Measurements from ENCODE around the gene SIPA1L2.

The SIPA1L2 gene

DNA sequence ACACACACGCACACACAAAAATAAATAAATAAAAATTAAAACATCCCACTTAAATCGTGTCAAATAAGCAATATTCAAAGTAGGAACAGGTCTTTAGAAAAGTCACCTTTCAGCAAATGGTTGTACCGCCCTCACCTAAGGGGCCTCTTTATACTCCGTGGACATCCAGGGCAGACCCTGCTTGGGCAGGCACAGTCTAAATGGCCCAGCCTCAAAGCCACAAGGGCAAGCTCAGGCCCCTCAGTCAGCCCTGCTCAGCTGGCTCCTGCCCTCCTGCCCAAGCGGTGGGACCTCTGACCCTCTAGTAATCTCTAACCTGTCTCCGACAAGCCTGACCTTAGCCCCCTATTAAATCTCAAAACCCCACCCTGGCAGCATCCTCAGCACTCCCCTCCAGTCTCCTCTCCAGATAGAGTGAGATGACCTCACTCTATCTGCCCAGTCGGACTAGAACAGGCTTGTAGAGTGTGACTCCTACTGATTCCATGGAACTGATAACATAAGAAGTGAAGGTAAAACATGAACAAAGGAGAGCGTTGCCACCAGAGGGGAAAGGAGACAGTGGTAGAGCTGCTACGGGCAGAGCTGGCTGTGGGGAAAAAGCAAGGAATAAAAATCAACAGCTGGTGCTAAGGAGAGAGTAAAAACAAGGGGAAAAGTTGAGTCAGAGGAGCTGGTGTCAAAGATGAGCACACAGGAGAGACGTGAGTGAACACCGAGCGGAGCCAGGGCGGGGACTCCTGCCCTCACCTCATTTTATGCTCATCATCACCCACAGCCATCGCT lies 36.0 kb downstream of the SIPA1L2 start (continued):
- TF ChIP-seq, protein P1, sequence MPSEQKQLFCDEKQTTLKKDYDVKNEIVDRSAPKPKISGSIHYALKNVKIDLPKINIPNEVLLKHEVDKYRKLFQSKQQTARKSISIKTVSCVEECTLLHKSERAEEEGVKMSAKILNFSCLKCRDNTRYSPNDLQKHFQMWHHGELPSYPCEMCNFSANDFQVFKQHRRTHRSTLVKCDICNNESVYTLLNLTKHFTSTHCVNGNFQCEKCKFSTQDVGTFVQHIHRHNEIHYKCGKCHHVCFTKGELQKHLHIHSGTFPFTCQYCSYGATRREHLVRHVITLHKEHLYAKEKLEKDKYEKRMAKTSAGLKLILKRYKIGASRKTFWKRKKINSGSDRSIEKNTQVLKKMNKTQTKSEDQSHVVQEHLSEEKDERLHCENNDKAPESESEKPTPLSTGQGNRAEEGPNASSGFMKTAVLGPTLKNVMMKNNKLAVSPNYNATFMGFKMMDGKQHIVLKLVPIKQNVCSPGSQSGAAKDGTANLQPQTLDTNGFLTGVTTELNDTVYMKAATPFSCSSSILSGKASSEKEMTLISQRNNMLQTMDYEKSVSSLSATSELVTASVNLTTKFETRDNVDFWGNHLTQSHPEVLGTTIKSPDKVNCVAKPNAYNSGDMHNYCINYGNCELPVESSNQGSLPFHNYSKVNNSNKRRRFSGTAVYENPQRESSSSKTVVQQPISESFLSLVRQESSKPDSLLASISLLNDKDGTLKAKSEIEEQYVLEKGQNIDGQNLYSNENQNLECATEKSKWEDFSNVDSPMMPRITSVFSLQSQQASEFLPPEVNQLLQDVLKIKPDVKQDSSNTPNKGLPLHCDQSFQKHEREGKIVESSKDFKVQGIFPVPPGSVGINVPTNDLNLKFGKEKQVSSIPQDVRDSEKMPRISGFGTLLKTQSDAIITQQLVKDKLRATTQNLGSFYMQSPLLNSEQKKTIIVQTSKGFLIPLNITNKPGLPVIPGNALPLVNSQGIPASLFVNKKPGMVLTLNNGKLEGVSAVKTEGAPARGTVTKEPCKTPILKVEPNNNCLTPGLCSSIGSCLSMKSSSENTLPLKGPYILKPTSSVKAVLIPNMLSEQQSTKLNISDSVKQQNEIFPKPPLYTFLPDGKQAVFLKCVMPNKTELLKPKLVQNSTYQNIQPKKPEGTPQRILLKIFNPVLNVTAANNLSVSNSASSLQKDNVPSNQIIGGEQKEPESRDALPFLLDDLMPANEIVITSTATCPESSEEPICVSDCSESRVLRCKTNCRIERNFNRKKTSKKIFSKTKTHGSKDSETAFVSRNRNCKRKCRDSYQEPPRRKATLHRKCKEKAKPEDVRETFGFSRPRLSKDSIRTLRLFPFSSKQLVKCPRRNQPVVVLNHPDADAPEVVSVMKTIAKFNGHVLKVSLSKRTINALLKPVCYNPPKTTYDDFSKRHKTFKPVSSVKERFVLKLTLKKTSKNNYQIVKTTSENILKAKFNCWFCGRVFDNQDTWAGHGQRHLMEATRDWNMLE (tag by site-specific recombination; conservative IDR thresholded peaks at IDR 0.05; ENCODE audit: low read depth) = peak; percentile 11; the same call in 1 of the 2 replicates
- peak; percentile 80 for TF ChIP-seq SP7 (tag by site-specific recombination; IDR thresholded peaks at IDR 0.05)
- no peak for TF ChIP-seq ZNF510 (tag by site-specific recombination; IDR thresholded peaks at IDR 0.05; ENCODE audit: insufficient replicate concordance)
- peak; percentile 76 for TF ChIP-seq ZNF629 (tag by site-specific recombination; IDR thresholded peaks at IDR 0.05)
- no peak for TF ChIP-seq ZNF404 (tag by site-specific recombination; IDR thresholded peaks at IDR 0.05)
- TF ChIP-seq KLF1 (tag by site-specific recombination; IDR thresholded peaks at IDR 0.05) = peak; percentile 69

DNA sequence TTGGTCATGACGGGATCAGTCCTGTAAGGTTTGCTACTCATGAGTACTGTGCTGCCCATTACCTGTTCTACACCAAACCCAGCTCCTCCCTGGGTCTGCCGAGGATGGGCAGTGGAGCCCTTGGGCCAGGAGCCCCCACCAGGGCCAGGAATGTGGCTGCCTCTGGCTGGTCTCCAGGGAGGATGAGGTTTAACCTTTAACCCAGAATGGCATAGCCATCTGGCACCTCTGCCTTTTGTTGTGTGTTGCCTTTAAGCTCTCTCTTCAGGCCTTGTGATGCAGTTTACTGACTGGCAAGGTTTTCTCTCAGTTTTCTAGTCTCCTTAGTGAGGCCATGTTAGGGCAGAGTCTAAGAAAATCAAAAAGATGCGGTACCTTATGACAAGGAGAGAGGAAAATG lies 38.6 kb downstream of the SIPA1L2 start:
- ChIA-PET CTCF (interaction anchor here (0.6 kb wide), 1 partner anchor 480 kb away, joined by 4 read pairs; no protein-coding TSS in a partner anchor), POLR2A (interaction anchor here (0.9 kb wide), 1 partner anchor 8 kb away, joined by 3 read pairs; no protein-coding TSS in a partner anchor)
- no peak for TF ChIP-seq ZFP69B (tag by site-specific recombination; IDR thresholded peaks at IDR 0.05)
- no peak overlapping the region for H3K27ac ChIP-seq (ENCODE audit: extremely low read depth, low read depth, low read length)
- H3K4me3 ChIP-seq (ENCODE audit: low read depth, low read length) = no peak overlapping the region
- H3K9me3 ChIP-seq (ENCODE audit: control insufficient read depth, insufficient read depth, low read depth, low read length) = no peaks in the 10 kb centered on the region
- peaks cover 27% of the 10 kb centered on the region for H3K4me1 ChIP-seq (ENCODE audit: control insufficient read depth, insufficient read depth, low read length)
- H3K36me3 ChIP-seq (ENCODE audit: control insufficient read depth in 2 of 2, insufficient read depth in 1 of 2, low read length in 2 of 2) = no peaks in the 10 kb centered on the region

DNA sequence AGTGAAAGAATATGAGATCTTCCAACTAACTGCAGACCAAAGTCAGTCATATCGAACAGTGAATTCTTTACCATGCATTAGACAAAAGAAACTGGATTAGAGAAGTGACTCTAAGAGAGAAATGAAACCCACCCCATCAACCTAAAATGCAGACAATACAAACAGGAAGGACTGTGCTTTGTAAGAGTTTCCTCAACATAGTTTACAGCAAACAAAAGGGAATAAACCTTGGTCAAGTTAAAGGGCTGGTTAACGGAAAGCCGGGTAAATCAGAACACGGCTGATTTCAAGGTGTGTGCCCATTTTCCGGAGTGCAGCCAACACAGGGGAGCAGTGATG lies 39.2 kb downstream of the SIPA1L2 start:
- H3K9me3 ChIP-seq (ENCODE audit: control insufficient read depth, insufficient read depth, low read depth, low read length) = no peaks in the 10 kb centered on the region
- H3K4me1 ChIP-seq (ENCODE audit: control insufficient read depth, insufficient read depth, low read length) = peaks cover 27% of the 10 kb centered on the region
- no peaks in the 10 kb centered on the region for H3K36me3 ChIP-seq (ENCODE audit: control insufficient read depth in 2 of 2, insufficient read depth in 1 of 2, low read length in 2 of 2)
- no peak overlapping the region for H3K27ac ChIP-seq (ENCODE audit: extremely low read depth, low read depth, low read length)
- CTCF ChIA-PET = interaction anchor here (0.8 to 1.7 kb wide), 2 partner anchors 12 to 139 kb away, joined by 4 read pairs; no protein-coding TSS in a partner anchor
- POLR2A ChIA-PET = interaction anchor here (0.9 kb wide), 1 partner anchor 9 kb away, joined by 3 read pairs; no protein-coding TSS in a partner anchor
- TF ChIP-seq WT1 (tag by site-specific recombination; IDR thresholded peaks at IDR 0.05) (no peak), ZXDB (tag by site-specific recombination; IDR thresholded peaks at IDR 0.05) (no peak), ZNF23 (tag by site-specific recombination; IDR thresholded peaks at IDR 0.05; ENCODE audit: borderline replicate concordance) (no peak), ZNF140 (tag by site-specific recombination; IDR thresholded peaks at IDR 0.05) (no peak), ZFP3 (tag by site-specific recombination; IDR thresholded peaks at IDR 0.05; ENCODE audit: low read depth) (no peak), FEZF1 (tag by site-specific recombination; IDR thresholded peaks at IDR 0.05) (no peak), ZNF530 (tag by site-specific recombination; IDR thresholded peaks at IDR 0.05; ENCODE audit: low read depth) (no peak), ZNF623 (tag by site-specific recombination; IDR thresholded peaks at IDR 0.05) (no peak), ZNF391 (tag by site-specific recombination; IDR thresholded peaks at IDR 0.05; ENCODE audit: borderline replicate concordance, low read depth) (no peak)
- TF ChIP-seq, protein P2, sequence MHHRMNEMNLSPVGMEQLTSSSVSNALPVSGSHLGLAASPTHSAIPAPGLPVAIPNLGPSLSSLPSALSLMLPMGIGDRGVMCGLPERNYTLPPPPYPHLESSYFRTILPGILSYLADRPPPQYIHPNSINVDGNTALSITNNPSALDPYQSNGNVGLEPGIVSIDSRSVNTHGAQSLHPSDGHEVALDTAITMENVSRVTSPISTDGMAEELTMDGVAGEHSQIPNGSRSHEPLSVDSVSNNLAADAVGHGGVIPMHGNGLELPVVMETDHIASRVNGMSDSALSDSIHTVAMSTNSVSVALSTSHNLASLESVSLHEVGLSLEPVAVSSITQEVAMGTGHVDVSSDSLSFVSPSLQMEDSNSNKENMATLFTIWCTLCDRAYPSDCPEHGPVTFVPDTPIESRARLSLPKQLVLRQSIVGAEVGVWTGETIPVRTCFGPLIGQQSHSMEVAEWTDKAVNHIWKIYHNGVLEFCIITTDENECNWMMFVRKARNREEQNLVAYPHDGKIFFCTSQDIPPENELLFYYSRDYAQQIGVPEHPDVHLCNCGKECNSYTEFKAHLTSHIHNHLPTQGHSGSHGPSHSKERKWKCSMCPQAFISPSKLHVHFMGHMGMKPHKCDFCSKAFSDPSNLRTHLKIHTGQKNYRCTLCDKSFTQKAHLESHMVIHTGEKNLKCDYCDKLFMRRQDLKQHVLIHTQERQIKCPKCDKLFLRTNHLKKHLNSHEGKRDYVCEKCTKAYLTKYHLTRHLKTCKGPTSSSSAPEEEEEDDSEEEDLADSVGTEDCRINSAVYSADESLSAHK (tag by site-specific recombination; IDR thresholded peaks at IDR 0.05) = no peak
- TF ChIP-seq, protein P3, sequence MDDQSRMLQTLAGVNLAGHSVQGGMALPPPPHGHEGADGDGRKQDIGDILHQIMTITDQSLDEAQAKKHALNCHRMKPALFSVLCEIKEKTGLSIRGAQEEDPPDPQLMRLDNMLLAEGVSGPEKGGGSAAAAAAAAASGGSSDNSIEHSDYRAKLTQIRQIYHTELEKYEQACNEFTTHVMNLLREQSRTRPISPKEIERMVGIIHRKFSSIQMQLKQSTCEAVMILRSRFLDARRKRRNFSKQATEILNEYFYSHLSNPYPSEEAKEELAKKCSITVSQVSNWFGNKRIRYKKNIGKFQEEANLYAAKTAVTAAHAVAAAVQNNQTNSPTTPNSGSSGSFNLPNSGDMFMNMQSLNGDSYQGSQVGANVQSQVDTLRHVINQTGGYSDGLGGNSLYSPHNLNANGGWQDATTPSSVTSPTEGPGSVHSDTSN (CRISPR knock-in tag; IDR thresholded peaks at IDR 0.05) = no peak
- no peak overlapping the region for H3K4me3 ChIP-seq (ENCODE audit: low read depth, low read length)

Measured in HEK293 (cell line).